Panc1 (cell line): ENCODE results near the gene PPP1R15B. TPM values are rescaled to one million over a fixed set of nuclear protein-coding genes. Genes with fewer than 3 reads are reported as not detected.

Source experiments
- ATAC-seq: fragments of 200-7000 bp; cut with Tn5 transposase; 2 replicates; pipeline ENCODE4 v1.9.1; 2020; ENCODE audit warnings: mild to moderate bottlenecking, moderate library complexity
- BruUV-seq: library from RNA; stranded (reverse); fragments of 400-500 nt; replicated peaks from 2 replicates; lab custom pipeline; 2021; lab: Mats Ljungman, UMichigan
- CTCF ChIA-PET: fragments of 300-600 bp; sonication (Branson Sonifier 250); formaldehyde crosslinking; loops from one replicate; lab custom pipeline; 2022; ENCODE audit warnings: antibody characterized with exemption; lab: Charles Lee
- POLR2A ChIA-PET: fragments of 300-600 bp; sonication (Branson Sonifier 250); formaldehyde crosslinking; loops from one replicate; lab custom pipeline; 2022; ENCODE audit warnings: antibody characterized with exemption; lab: Charles Lee
- DNase-seq: peaks from one replicate; pipeline ENCODE4 v3.0.0-alpha.2; 2010; ENCODE audit warnings: low read depth, low spot score
- H3K27ac ChIP-seq: 2 replicates; pipeline ENCODE4 v1.5.1; 2011; ENCODE audit warnings: mild to moderate bottlenecking, low read length, inconsistent platforms
- H3K27me3 ChIP-seq: fragments of 200-500 bp; sonication (Bioruptor generic); 2 replicates; pipeline ENCODE4 v1.6.0; 2014; ENCODE audit warnings: low read length, inconsistent platforms; ENCODE audit not compliant: control insufficient read depth, insufficient read depth
- H3K36me3 ChIP-seq: fragments of 200-500 bp; sonication (Bioruptor generic); 2 replicates; pipeline ENCODE4 v1.5.1; 2014; ENCODE audit warnings: inconsistent platforms, mild to moderate bottlenecking, low read length, moderate library complexity; ENCODE audit not compliant: control insufficient read depth, insufficient read depth
- H3K4me1 ChIP-seq: 2 replicates; pipeline ENCODE4 v1.5.1; 2011; ENCODE audit warnings: inconsistent platforms, mild to moderate bottlenecking, low read length, moderate library complexity; ENCODE audit not compliant: control insufficient read depth, insufficient read depth
- H3K4me3 ChIP-seq, 2 experiments: 2 replicates each; pipeline ENCODE4 v1.5.1; 2011 to 2012; ENCODE audit warnings: low read depth in 2 of 2, low read length in 2 of 2, mild to moderate bottlenecking in 2 of 2, inconsistent platforms in 1 of 2, moderate library complexity in 1 of 2
- H3K9me3 ChIP-seq: fragments of 200-500 bp; sonication (Bioruptor generic); 2 replicates; pipeline ENCODE4 v1.5.1; 2014; ENCODE audit warnings: low read depth, mild to moderate bottlenecking, inconsistent platforms, low read length, moderate library complexity; ENCODE audit not compliant: control insufficient read depth, insufficient read depth
- CTCF ChIP-seq: fragments of 450-650 bp; IDR thresholded peaks from 2 replicates; pipeline ENCODE4 v1.5.1; 2017; ENCODE audit warnings: mild to moderate bottlenecking
- POLR2AphosphoS5 ChIP-seq: IDR thresholded peaks from 2 replicates; pipeline ENCODE4 v1.6.1; 2012; ENCODE audit warnings: mild to moderate bottlenecking, low read depth, low read length, moderate library complexity
- REST ChIP-seq, 2 experiments: IDR thresholded peaks; 2 replicates each; pipeline ENCODE4 v1.6.1; 2011 to 2012; ENCODE audit warnings: low read depth in 2 of 2, control low read depth in 1 of 2, low read length in 1 of 2, mild to moderate bottlenecking in 1 of 2, moderate library complexity in 1 of 2; ENCODE audit not compliant: insufficient read depth in 1 of 2
- SIN3A ChIP-seq: IDR thresholded peaks from 2 replicates; pipeline ENCODE4 v1.6.1; 2012; ENCODE audit warnings: low read depth, mild to moderate bottlenecking, low read length, moderate library complexity, borderline replicate concordance; ENCODE audit not compliant: insufficient read depth
- TCF7L2 ChIP-seq: IDR thresholded peaks from 2 replicates; pipeline ENCODE4 v1.6.1; 2011; ENCODE audit warnings: mild to moderate bottlenecking, low read depth, low read length, inconsistent platforms
- in situ Hi-C: cut with HindIII; loops from 2 replicates; pipeline ENCODE4 v1.10.0; 2016; ENCODE audit warnings: low sequenced_read_pairs, low pct_unique_long_range_greater_than_20kb
- intact Hi-C: fragments of 100-400 bp; cut with micrococcal nuclease; formaldehyde crosslinking; loops from one replicate; pipeline ENCODE4 v1.10.0; 2022; ENCODE audit not compliant: unreplicated experiment
- total RNA-seq: library from RNA; stranded (reverse); gene quantifications from one replicate; pipeline ENCODE4 v1.2.1, GENCODE V29; 2021; ENCODE audit not compliant: unreplicated experiment

Gene PPP1R15B
- total RNA-seq, 1 experiment from 2014 or later, result 51.1 TPM

GRCh38 chr1:204391629-204392028 lies 20.0 kb downstream of the PPP1R15B start:
- no peak for DNase-seq
- in situ Hi-C loops, result no loop called here
- BruUV-seq, result no TSS peak
- ChIA-PET CTCF (no interaction called here), POLR2A (no interaction called here)
- intact Hi-C loops, result no loop called here
- H3K4me3 ChIP-seq, result no peak overlapping the region
- no peaks in the 10 kb centered on the region for H3K36me3 ChIP-seq
- H3K4me1 ChIP-seq, result no peaks in the 10 kb centered on the region
- TF ChIP-seq POLR2AphosphoS5 (no peak), TCF7L2 (no peak), CTCF (no peak), SIN3A (no peak), REST (IDR thresholded peaks at IDR 0.05; ENCODE audit: insufficient read depth in 1 of 2, low read depth in 2 of 2, low read length in 1 of 2) (no peak)
- no peak for ATAC-seq
- H3K27ac ChIP-seq, result no peak overlapping the region
- no peaks in the 10 kb centered on the region for H3K27me3 ChIP-seq
- no peaks in the 10 kb centered on the region for H3K9me3 ChIP-seq

GRCh38 chr1:204390751-204391466 lies 20.7 kb downstream of the PPP1R15B start:
- Histone ChIP-seq H3K27ac (no peak overlapping the region), H3K4me1 (no peaks in the 10 kb centered on the region), H3K27me3 (no peaks in the 10 kb centered on the region), H3K4me3 (no peak overlapping the region), H3K9me3 (no peaks in the 10 kb centered on the region), H3K36me3 (no peaks in the 10 kb centered on the region)
- ATAC-seq (no peak), DNase-seq (no peak)
- TF ChIP-seq POLR2AphosphoS5, result no peak
- TF ChIP-seq SIN3A, result no peak
- no peak for TF ChIP-seq TCF7L2
- no peak for TF ChIP-seq REST (IDR thresholded peaks at IDR 0.05; ENCODE audit: insufficient read depth in 1 of 2, low read depth in 2 of 2, low read length in 1 of 2)
- no peak for TF ChIP-seq CTCF
- intact Hi-C loops, result no loop called here
- ChIA-PET POLR2A (no interaction called here), CTCF (no interaction called here)
- no TSS peak for BruUV-seq
- in situ Hi-C loops, result no loop called here
